GM12892 (cell line): Measurements from ENCODE around the gene LGR6.
"Not testable (repeated sequence)": the region's sequence is repeated elsewhere in the genome, so short reads cannot be mapped to it uniquely, and the experiment has no call there.

Source experiments
- DNase-seq: peaks from one replicate; pipeline ENCODE4 v3.0.0; 2011; ENCODE audit not compliant: insufficient read length
- FAIRE-seq: peaks from 2 replicates; lab custom pipeline; 2011; peaks lifted over from hg19 to GRCh38; lab: Jason Lieb, UNC
- POLR2A ChIP-seq: IDR thresholded peaks from 2 replicates; pipeline ENCODE4 v1.6.1; 2011; ENCODE audit warnings: low read depth, low read length, control low read depth
- POLR2AphosphoS5 ChIP-seq: IDR thresholded peaks from 2 replicates; pipeline ENCODE4 v1.6.1; 2011; ENCODE audit warnings: low read depth, low read length, control low read depth
- TAF1 ChIP-seq: IDR thresholded peaks from 2 replicates; pipeline ENCODE4 v1.6.1; 2011; ENCODE audit warnings: low read depth, mild to moderate bottlenecking, control low read depth, low read length, borderline replicate concordance

Gene LGR6

DNA sequence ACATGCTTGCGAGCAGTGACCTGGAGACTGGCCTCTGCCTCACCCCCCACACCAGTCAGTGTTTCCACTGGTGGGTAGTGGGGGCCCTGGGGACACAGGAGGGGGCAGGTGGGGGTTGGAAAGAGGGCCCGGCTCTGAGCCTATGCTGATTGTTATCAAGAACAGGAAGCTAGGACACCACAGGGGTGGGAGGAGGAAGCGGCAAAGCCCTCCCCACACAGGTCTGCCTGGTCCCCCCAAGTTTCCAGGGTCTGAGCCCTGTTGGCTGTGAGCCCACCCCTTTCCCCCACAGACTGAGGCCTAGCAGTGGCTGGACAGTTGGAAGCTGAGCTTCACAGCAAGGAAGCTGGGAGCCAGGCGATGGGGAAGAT lies 31.6 kb upstream of the LGR6 start:
- DNase-seq = no peak
- no peak for FAIRE-seq
- TF ChIP-seq POLR2AphosphoS5 (no peak), TAF1 (no peak), POLR2A (no peak)

DNA sequence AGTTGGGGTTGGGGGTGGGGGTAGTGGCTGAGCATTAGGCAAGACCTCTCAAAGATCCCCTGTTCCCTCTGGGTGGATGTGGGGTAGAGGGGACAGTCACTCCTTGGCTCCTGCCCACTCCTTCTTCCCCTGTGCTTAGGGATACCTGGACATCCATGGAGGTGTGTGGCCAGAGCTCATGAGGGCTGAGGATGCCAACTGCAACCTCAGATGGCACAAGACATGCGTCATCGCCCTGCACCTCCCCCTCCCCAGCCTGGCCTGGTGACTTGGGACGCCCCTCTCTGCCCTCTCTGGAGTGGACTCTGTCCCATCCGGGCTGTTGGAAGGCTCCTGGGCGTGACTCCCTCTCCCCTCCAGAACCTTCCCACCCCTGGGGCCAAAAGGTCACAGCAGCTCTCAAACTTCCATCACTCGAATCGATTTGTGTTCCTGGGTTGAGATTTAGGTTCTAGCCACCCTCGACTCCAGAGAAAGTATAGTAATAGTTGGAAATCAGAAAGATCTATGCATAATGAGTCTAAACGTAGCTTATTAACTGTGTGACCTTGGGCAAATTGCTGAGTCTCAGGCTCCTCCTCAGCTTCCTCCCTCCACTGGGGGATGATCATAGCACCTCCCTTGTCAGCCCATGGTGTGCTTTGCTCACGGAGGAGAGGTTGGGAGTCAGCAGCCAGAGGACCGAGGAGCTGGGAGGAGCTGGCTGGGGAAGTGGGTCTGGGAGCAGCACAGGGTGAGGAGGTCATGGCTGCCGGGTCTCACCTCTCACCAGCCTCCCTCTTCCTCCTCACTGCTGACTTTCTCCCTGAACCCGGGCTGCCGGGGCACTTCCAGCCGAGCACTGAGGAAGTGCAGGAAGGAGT lies 30.9 kb upstream of the LGR6 start:
- FAIRE-seq = peak; percentile 24
- no peak for DNase-seq
- no peak for TF ChIP-seq TAF1
- TF ChIP-seq POLR2AphosphoS5 = no peak
- TF ChIP-seq POLR2A = no peak

DNA sequence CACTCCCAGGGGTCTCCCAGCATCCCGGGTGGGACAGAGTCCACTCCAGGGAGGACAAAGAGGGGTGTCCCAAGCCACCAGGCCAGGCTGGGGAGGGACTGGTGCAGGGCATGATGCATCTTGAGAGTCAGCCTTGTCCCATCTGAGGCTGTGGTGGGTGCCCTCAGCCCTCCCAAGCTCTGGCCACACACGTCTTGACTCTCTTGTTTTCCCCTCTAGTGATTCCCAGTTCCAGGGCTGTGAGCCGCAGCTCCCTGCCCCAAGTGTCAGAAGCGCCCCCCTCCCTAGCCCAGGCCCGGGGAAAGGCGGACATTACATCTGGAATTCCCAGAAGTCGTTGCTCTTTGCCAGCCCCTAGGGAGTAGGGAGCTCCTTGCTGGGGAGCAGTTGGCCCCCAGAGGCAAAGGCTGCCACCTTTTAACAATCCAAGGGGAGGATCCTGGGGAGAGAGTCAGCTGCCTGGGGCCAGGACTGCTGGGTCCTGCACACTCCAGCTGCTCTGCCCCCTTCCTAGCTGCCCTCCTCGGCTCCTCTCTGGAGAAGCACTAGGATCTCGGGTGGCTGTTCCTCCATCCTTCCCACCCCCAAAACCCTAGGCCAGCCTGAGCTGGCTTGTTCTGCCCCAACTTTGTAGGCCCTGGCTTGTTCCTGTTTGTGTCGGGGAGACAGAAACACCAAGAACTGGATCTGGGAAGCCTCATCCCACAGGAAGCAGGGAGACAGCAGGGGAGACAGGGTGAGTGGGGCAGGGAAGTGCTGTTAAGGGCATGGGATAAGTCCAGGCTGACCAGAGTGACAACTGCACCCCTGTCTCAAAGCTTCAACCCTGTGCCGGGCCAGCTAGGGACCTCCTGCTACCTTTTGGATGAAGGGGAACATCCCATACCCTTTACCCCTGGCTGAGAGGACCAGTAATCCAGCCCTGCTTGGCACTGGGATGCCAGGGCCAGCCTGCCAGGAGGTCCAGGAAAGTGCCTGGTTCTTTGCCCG lies 30.0 kb upstream of the LGR6 start:
- FAIRE-seq (peak; percentile 27), DNase-seq (no peak)
- TF ChIP-seq POLR2AphosphoS5 (no peak), TAF1 (no peak), POLR2A (no peak)

DNA sequence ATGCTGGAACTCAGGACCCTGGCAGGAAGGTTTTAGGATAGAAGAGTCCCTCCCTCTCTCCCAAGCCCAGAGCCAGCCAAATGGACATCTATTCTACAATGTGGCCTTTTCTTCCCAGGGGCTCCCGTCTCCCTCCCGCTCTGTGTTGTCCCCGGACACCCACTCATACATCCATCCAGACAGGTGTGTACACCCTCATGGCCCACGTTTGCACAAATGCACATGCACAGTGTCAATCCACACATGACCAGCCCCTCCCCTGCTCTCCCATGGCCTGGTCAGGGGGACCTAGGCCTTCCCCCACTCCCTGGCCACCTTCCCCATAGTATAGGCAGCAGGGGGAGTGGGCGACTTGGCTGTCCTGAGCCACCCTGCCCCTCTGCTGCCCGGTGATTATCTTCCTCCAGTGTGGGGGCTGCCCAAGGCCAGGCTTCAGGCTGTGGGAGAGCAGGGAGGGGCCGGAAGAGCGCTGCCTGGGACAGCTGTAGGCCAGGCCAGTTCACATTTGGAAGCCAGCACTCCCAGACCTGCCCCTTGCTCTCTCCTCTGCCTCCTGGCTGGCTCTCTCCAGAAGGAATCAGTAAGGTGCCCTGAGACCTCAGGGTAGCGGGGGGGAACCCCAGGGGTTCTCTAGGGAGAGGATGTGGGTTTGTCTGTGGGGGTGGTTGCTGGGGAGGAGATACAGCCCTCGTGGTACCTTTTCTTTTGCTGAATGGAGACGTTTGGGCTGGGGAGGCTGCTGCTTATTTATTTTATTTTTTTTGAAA lies 29.1 kb upstream of the LGR6 start:
- FAIRE-seq (peak; percentile 42), DNase-seq (peak; percentile 74)

DNA sequence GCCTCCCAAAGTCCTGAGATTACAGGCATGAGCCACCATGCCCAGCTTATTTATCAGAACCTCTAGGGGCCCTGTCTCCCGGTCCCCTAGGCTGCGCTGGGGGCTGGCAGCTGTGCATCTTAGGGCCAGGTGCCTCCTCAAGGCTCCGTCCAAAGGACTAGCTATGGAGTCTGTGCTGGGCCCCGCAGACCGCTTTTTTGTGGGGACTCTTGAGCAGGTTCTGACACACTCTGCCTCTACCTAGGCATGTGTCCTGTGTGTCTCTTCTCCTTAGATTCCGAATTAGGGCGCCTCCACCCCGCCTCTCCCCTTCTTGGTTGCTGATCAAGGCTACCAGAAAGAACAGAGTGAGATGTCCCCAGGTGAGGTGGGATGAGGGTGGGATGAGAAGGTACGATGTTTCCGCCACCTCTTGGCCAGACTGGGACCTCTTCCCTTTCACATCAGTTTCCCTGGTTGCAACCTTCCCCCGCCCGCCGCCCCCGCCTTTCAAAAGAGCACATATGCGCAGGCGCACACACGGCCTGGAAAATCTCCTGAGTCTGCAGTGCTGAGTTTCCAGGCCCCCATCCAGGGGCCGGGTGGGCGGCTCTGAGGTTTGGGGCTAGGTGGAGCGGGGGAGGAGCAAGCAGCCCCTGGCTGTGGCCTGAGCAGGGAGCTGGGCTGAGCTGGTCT lies 28.2 kb upstream of the LGR6 start:
- DNase-seq (no peak), FAIRE-seq (no peak)
- no peak for TF ChIP-seq POLR2A
- no peak for TF ChIP-seq POLR2AphosphoS5
- TF ChIP-seq TAF1 = no peak

More for the DNA sequence above, 29.1 kb upstream of the LGR6 start:
- TF ChIP-seq POLR2A (no peak), TAF1 (no peak), POLR2AphosphoS5 (no peak)

DNA sequence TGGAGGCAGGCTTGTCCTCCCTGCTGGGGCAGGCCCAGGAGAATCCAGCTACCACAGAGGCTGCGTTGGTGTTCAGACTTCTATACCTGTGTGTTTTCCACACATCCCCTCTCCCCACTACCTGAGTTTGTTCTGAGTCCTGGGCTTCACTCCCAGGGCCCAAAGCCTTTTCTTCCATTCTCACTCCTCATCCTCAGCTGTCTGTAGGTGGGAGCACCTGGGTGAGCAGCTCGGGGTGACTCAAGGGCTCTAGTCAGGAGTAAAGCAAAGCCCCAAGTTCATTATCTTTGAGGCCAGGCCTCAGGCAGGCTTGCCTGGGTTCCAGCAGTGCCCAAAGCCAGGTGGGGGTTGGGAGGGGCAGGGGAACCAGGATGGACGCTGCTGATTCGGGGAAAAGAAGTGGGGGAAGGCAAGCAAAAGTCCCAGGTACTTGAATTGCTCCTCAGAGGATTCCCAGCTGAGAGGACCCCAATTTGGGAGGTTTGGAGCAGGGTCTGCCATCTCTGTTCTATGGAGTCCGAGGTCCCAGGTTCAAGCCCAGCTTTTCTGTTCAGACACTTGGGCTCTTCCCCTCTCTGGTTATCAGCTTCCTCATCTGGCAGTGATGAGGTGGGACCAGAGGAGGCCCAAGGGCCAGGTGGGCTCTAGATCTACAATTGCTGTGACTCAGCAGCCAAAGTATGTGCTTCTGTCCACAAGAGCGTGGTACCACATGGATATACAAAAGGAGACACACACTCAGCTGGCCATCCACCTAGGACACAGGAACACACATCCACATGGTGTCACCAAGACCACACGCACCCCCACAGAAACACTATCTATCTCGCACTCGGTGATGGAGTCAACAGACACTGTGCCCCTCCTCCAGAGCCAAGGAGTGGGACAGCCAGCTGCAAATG lies 27.4 kb upstream of the LGR6 start:
- TF ChIP-seq TAF1 = no peak
- TF ChIP-seq POLR2AphosphoS5 = no peak
- no peak for TF ChIP-seq POLR2A
- DNase-seq (no peak), FAIRE-seq (no peak)

DNA sequence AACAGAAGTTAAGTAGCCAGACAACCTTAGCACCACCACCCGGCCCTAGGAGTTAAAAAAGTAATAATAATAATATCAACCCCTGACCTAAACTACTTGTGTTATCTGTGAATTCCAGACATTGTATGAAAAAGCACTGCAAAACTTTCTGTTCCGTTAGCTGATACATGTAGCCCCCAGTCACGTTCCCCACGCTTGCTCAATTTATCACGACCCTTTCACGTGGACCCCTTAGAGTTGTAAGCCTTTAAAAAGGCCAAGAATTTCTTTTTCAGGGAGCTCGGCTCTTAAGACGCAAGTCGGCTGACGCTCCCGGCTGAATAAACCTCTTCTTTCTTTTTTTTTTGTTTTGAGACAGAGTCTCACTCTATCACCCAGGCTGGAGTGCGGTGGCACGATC lies 26.5 kb upstream of the LGR6 start:
- not testable (repeated sequence) for FAIRE-seq, DNase-seq

DNA sequence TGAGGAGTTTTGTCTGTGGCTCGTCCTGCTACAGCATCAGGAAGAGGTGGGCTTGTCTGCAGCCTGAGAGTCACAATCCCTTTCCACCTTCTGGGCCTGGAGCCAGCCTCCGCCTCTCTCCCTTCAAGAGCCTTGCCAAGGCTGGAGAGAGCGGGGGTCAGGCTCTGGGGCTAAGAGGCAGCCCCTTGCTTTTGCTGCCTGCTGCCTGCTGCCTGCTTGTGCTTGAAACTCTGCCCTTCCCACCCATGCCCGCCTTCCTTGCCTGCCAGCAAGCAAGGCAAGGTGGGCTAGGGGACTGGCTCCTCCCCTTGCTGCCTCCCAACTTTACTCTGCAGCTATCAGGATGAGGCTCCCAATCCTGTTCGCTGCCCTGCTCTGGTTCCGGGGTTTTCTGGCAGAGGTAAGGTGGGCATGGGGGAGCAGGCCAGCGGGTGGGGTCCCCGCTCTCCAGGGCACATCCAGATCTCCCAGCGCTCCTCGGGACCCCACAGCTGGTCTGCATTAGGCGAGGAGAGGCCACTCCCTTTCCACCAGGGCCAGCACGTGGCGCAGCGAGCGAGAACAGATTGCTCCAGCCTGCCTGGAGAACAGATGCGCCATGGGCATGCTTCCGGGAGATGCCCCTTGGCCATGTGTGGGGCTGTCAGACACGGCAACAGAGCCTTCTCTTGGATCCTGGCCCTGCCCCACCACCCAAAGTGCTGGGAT lies 25.7 kb upstream of the LGR6 start:
- FAIRE-seq = no peak
- no peak for TF ChIP-seq POLR2A
- TF ChIP-seq POLR2AphosphoS5 = no peak
- no peak for TF ChIP-seq TAF1
- no peak for DNase-seq

DNA sequence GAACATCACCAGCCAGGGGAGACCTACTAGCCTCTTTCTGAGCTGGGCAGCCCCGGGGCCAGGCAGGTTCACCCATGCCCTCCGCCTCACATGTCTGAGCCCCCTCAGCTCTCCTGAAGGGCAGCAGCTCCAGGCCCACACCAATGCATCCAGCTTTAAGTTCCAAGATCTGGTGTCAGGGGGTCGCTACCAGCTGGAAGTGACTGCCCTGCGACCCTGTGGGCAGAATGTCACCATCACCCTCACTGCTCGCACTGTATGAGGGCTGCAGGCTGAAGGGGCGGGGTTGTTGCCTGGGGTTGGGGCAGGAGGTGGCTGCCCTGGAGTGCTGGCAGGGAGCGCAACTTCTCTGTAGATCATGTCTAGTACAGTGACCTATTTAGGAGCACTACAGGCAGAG lies 24.7 kb upstream of the LGR6 start:
- no peak for FAIRE-seq
- DNase-seq = no peak
- TF ChIP-seq POLR2AphosphoS5 (no peak), POLR2A (no peak), TAF1 (no peak)

DNA sequence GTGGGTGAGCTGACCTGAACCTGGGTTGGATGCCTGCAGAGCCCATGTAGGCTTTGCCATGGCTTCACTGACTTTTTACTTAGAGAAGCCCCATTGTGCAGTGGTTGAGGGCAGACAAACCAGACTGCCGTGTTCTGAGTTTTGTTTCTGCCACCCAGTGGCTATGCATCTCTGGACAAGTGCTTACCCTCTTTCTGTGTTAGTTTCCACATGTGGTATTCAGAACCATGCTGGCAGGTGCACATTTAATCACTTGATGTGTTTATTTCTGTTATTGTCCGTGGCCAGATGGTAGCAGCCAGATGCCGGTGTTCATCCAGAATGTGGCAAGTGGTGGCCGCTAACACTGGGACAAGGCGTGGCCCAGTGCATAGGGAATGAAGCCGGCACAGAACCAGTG lies 22.9 kb upstream of the LGR6 start:
- DNase-seq = no peak
- no peak for FAIRE-seq
- no peak for TF ChIP-seq POLR2AphosphoS5
- TF ChIP-seq POLR2A = no peak
- TF ChIP-seq TAF1 = no peak
